Measurements from ENCODE around the gene SLC25A33. TPM values are rescaled to one million over a fixed set of nuclear protein-coding genes. Genes with fewer than 3 reads are reported as not detected.

The SLC25A33 gene
- total RNA-seq, 2 experiments from 2014 or later, result 3.3 to 3.9 TPM

DNA sequence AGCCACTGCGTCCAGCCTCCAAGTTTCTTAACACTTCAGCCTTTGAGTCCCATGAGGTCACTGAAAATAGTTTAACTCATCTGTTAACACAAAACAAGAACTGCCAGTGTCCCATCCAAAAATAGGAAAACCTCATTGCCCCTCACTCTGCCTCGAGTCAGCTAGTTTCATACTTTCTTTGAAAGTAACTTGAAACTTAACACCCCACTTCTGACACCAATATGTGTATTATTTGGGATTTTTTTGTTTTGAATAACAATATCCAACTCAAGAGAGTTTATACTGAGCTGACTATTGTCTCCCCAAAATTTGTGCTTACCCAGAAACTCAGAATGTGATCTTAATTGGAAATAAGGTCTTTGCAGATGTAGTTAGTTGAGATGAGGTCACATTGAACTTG, 95.3 kb downstream of the SLC25A33 start:
- Mint-ChIP-seq H3K9me3 (peaks cover 4% of the 10 kb centered on the region), H3K4me1 (peaks cover 56% of the 10 kb centered on the region), H3K36me3 (peaks cover 81% of the 10 kb centered on the region), H3K27ac (no peak overlapping the region), H3K4me3 (peak overlapping the region; percentile 92), H3K27me3 (no peaks in the 10 kb centered on the region)
- DNase-seq, result no peak
- POLR2A ChIA-PET, result interaction anchor here (0.6 to 22.8 kb wide), 5 partner anchors 10 to 83 kb away, joined by 3 to 623 read pairs (median 3); partner anchors contain the start of gene PIK3CD
- no peak for ATAC-seq (ENCODE audit: low read depth)

Other genes starting within 250 kb of the SLC25A33 start
- 1 to 10 TPM; 1.6 TPM for gene SPSB1, start 246.6 kb upstream of the SLC25A33 start, total RNA-seq
- gene TMEM201, start 49.4 kb downstream of the SLC25A33 start, total RNA-seq, result 10 to 100 TPM; 16.1 TPM
- gene PIK3CD, start 112.3 kb downstream of the SLC25A33 start, total RNA-seq, result 100 to 1,000 TPM; 250 TPM

Data from activated naive CD8-positive, alpha-beta T cell treated with anti-CD3 and anti-CD28 coated beads, Interleukin-2, amount 10 ng/mL, durations not matched to agents 7 days and 5 days (primary cell).